ENCODE measurements around the gene TRABD2B. TPM values are rescaled to one million over a fixed set of nuclear protein-coding genes. Genes with fewer than 3 reads are reported as not detected.

TRABD2B gene
- total and polyA plus RNA-seq, 7 donors = 0.08 to 0.76 (median 0.42) TPM

DNA sequence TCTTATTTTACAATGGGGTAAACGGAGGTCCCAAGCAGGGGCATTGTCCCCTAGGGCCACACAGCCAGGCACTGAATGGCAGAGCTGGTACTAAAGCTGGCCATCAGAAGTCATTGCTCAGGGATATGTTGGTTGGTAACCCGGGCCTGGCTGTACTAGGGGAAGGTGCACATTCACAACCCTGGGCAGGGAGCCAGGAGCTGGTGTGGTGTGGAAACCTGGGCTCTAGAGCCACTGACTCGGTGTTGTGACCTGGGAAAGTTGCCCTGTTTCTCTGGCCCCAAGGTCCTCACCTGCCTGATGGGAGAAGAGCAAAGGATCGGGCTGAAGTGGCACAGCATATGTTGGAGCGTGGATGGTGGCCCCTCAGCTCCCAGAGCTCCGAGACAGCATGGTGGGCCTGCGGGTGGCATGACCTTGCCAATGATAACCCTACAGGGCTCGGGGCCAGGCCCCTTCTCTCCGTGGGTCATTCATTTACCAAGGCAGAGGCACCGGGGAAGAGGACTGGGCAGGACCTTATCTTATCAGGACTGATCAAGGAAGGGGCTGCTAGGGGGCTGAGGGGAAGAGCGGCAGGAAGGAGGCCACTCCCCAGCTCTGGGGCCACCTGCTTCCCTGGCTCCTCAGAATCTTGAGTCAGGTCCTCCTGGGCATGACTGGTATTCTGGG is 274.1 kb downstream of the TRABD2B start:
- intact Hi-C loops (cut with DNase I) = no loop called here
- H3K4me1 ChIP-seq = peaks cover 5% of the 10 kb centered on the region
- no peak overlapping the region for H3K4me3 ChIP-seq
- no peak overlapping the region for H3K27ac ChIP-seq
- H3K27me3 ChIP-seq (ENCODE audit: insufficient read depth in 3 of 3, low read length in 2 of 3) = peaks cover 0 to 41% (median 0%) of the 10 kb centered on the region in 3 donors
- TF ChIP-seq, protein P1, sequence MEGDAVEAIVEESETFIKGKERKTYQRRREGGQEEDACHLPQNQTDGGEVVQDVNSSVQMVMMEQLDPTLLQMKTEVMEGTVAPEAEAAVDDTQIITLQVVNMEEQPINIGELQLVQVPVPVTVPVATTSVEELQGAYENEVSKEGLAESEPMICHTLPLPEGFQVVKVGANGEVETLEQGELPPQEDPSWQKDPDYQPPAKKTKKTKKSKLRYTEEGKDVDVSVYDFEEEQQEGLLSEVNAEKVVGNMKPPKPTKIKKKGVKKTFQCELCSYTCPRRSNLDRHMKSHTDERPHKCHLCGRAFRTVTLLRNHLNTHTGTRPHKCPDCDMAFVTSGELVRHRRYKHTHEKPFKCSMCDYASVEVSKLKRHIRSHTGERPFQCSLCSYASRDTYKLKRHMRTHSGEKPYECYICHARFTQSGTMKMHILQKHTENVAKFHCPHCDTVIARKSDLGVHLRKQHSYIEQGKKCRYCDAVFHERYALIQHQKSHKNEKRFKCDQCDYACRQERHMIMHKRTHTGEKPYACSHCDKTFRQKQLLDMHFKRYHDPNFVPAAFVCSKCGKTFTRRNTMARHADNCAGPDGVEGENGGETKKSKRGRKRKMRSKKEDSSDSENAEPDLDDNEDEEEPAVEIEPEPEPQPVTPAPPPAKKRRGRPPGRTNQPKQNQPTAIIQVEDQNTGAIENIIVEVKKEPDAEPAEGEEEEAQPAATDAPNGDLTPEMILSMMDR (IDR thresholded peaks at IDR 0.05) = no peak
- WGBS, 3 donors = 78 to 87% (median 84%) methylated on average over 11 of the region's 11 CpGs
- no peaks in the 10 kb centered on the region for H3K36me3 ChIP-seq (ENCODE audit: insufficient read depth in 1 of 2, low read depth in 1 of 2)
- DNase-seq = no peak
- no peak for ATAC-seq
- H3K9me3 ChIP-seq = no peaks in the 10 kb centered on the region

DNA sequence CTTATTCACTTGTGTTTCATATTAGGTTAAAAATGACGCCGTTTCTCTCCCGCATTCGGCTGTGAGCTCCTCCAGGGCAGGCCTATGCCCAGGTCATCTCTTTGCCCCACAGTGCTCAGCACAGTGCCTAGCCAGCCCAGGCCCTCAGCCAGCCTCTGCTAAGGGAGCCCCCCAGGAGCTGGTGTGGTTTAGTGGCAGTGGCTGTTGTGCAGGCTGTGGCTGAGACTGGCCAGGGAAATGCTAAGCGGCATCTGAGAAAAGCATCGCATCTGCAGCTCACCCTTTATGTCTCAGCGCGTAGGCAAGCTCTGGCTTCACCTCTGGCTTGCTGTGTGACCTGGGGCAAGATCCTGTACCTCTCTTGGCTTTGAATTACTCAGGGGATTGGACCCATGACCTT is 275.1 kb downstream of the TRABD2B start:
- H3K36me3 ChIP-seq (ENCODE audit: insufficient read depth in 1 of 2, low read depth in 1 of 2) = no peaks in the 10 kb centered on the region
- peaks cover 5% of the 10 kb centered on the region for H3K4me1 ChIP-seq
- 91 to 93% (median 93%) methylated on average over 8 of the region's 8 CpGs for WGBS, 3 donors
- H3K4me3 ChIP-seq = no peak overlapping the region
- DNase-seq (no peak), ATAC-seq (no peak)
- intact Hi-C loops (cut with DNase I) = no loop called here
- no peak overlapping the region for H3K27ac ChIP-seq
- TF ChIP-seq, protein P1 (IDR thresholded peaks at IDR 0.05) = no peak
- no peaks in the 10 kb centered on the region for H3K9me3 ChIP-seq
- peaks cover 0 to 47% (median 0%) of the 10 kb centered on the region in 3 donors for H3K27me3 ChIP-seq (ENCODE audit: insufficient read depth in 3 of 3, low read length in 2 of 3)

DNA sequence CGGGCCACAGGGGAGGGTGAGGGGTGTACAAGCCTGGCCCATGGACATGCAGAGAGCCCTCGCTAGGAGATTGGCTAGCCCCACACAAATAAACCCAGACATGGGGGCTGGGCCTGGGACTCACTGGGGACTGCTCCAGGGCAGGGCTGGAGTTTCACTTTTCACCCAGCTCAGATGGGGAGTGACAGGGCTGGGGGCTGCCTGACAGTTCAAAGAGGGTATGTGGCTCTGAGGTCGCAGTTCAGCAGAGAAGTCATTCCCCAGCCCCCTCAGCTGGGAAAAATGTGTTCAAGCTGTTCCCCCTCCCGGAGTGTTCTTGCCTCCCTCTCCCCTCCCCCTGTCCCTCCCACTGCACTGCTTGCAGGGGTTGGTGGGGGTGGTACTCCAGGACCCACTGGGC is 277.1 kb downstream of the TRABD2B start:
- WGBS, 3 donors = 60 to 64% (median 61%) methylated on average over 4 of the region's 4 CpGs

DNA sequence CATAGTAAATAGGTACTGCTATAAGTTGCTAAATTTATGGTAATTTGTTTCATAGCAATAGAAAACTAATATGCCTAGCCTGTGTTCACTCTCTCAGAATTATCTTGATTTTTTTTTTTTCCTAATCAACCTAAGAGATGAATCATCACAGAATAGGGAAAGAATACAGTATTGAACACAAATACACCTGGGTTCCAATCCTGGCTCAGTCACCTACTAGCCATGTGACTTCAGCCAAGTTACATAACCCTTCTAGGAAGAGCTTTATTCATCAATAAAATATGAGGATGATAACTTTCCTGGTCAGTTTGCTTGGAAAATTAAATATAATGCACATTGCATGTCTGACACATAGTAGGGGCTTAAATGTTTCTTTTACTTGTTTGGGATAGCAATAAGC is 279.8 kb downstream of the TRABD2B start:
- intact Hi-C loops (cut with DNase I) = no loop called here
- H3K4me1 ChIP-seq = no peaks in the 10 kb centered on the region
- TF ChIP-seq, protein P1 (IDR thresholded peaks at IDR 0.05) = no peak
- ATAC-seq = no peak
- H3K9me3 ChIP-seq = no peaks in the 10 kb centered on the region
- peaks cover 0 to 62% (median 9%) of the 10 kb centered on the region in 3 donors for H3K27me3 ChIP-seq (ENCODE audit: insufficient read depth in 3 of 3, low read length in 2 of 3)
- H3K27ac ChIP-seq = no peak overlapping the region
- DNase-seq = no peak
- H3K4me3 ChIP-seq = no peak overlapping the region
- H3K36me3 ChIP-seq (ENCODE audit: insufficient read depth in 1 of 2, low read depth in 1 of 2) = no peaks in the 10 kb centered on the region

More for the DNA sequence above, 277.1 kb downstream of the TRABD2B start:
- no peak for DNase-seq
- H3K27ac ChIP-seq = no peak overlapping the region
- H3K4me1 ChIP-seq = peaks cover 4% of the 10 kb centered on the region
- intact Hi-C loops (cut with DNase I) = no loop called here
- peaks cover 0 to 52% (median 1%) of the 10 kb centered on the region in 3 donors for H3K27me3 ChIP-seq (ENCODE audit: insufficient read depth in 3 of 3, low read length in 2 of 3)
- no peak for ATAC-seq
- H3K4me3 ChIP-seq = no peak overlapping the region
- TF ChIP-seq, protein P1 (IDR thresholded peaks at IDR 0.05) = no peak
- H3K9me3 ChIP-seq = no peaks in the 10 kb centered on the region
- H3K36me3 ChIP-seq (ENCODE audit: insufficient read depth in 1 of 2, low read depth in 1 of 2) = no peaks in the 10 kb centered on the region

Data from psoas muscle (tissue), 8 donors.